ENCODE results near the gene PRPF18. TPM values are rescaled to one million over a fixed set of nuclear protein-coding genes. Genes with fewer than 3 reads are reported as not detected.

PRPF18 gene
- total and polyA plus RNA-seq, 2 donors (not counting 1 experiment from before 2014, with no cell fraction given), result 28.8 to 30.1 TPM

DNA sequence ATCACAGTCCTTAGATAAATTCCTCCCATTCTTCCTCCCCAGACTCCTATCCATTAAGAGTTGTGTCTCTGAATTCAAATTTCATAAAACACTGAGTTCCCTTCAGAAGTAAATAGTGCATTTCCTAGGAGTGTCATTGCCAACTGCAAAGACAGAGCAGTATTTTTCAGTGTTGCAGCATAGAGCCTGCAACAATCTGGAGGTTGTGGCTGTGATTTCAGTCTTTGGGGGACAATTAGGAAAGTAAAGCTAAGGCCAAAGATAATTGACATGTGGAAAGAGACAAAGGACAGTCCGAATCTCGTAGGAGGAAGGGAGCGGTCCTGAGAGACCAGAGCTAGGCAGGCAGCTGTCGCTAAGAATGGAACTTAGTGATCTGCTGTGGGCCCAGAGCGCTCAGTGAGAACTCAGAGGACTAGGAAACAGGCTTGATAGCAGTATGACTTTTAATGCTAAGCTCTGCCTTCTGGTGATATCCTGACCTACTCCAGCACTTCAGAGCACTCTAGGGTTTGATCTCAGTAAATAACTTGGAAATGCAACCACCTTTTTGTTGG, 46.2 kb downstream of the PRPF18 start:
- H3K4me3 ChIP-seq (replicated peaks in 1 of 4; ENCODE audit: control extremely low read depth in 1 of 4, insufficient read depth in 1 of 4, low read depth in 3 of 4, low read length in 4 of 4), result no peak overlapping the region
- H2AFZ ChIP-seq (ENCODE audit: low read length), result no peak overlapping the region
- DNase-seq (ENCODE audit: low read depth in 2 of 2), result no peak
- no peaks in the 10 kb centered on the region for H3K79me2 ChIP-seq (ENCODE audit: control insufficient read depth, insufficient read depth, low read length)
- H3K4me2 ChIP-seq (ENCODE audit: extremely low read depth, insufficient read depth, low read length), result no peak overlapping the region
- no peaks in the 10 kb centered on the region for H3K9me3 ChIP-seq (ENCODE audit: control insufficient read depth, insufficient read depth, low read depth, low read length)
- peaks cover 8% of the 10 kb centered on the region for H3K4me1 ChIP-seq (ENCODE audit: control insufficient read depth, extremely low read depth, insufficient read depth, low read length)
- peaks cover 2% of the 10 kb centered on the region for H3K36me3 ChIP-seq (ENCODE audit: control insufficient read depth, insufficient read depth, low read length)
- H4K20me1 ChIP-seq (ENCODE audit: control insufficient read depth, extremely low read depth, insufficient read depth, low read length), result no peaks in the 10 kb centered on the region
- H3K27me3 ChIP-seq (ENCODE audit: control insufficient read depth, insufficient read depth, low read length), result no peaks in the 10 kb centered on the region
- H3K27ac ChIP-seq (ENCODE audit: insufficient read depth, low read length), result peak overlapping the region; percentile 56
- peak overlapping the region; percentile 39 for H3K9ac ChIP-seq (ENCODE audit: insufficient read depth, low read length)
- no peak for TF ChIP-seq EZH2 (IDR thresholded peaks at IDR 0.05; ENCODE audit: low read length, missing control alignments)
- TF ChIP-seq, protein P1, sequence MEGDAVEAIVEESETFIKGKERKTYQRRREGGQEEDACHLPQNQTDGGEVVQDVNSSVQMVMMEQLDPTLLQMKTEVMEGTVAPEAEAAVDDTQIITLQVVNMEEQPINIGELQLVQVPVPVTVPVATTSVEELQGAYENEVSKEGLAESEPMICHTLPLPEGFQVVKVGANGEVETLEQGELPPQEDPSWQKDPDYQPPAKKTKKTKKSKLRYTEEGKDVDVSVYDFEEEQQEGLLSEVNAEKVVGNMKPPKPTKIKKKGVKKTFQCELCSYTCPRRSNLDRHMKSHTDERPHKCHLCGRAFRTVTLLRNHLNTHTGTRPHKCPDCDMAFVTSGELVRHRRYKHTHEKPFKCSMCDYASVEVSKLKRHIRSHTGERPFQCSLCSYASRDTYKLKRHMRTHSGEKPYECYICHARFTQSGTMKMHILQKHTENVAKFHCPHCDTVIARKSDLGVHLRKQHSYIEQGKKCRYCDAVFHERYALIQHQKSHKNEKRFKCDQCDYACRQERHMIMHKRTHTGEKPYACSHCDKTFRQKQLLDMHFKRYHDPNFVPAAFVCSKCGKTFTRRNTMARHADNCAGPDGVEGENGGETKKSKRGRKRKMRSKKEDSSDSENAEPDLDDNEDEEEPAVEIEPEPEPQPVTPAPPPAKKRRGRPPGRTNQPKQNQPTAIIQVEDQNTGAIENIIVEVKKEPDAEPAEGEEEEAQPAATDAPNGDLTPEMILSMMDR (conservative IDR thresholded peaks at IDR 0.05 in 1 of 2, IDR thresholded peaks at IDR 0.05 in 1 of 2; ENCODE audit: low read depth in 1 of 2, low read length in 2 of 2), result no peak

- Histone ChIP-seq H4K20me1 (ENCODE audit: control insufficient read depth, extremely low read depth, insufficient read depth, low read length) (no peaks in the 10 kb centered on the region), H3K9ac (ENCODE audit: insufficient read depth, low read length) (no peak overlapping the region), H2AFZ (ENCODE audit: low read length) (no peak overlapping the region), H3K9me3 (ENCODE audit: control insufficient read depth, insufficient read depth, low read depth, low read length) (no peaks in the 10 kb centered on the region), H3K4me2 (ENCODE audit: extremely low read depth, insufficient read depth, low read length) (no peak overlapping the region), H3K27me3 (ENCODE audit: control insufficient read depth, insufficient read depth, low read length) (no peaks in the 10 kb centered on the region), H3K36me3 (ENCODE audit: control insufficient read depth, insufficient read depth, low read length) (peaks cover 2% of the 10 kb centered on the region), H3K79me2 (ENCODE audit: control insufficient read depth, insufficient read depth, low read length) (no peaks in the 10 kb centered on the region), H3K4me1 (ENCODE audit: control insufficient read depth, extremely low read depth, insufficient read depth, low read length) (peaks cover 8% of the 10 kb centered on the region), H3K27ac (ENCODE audit: insufficient read depth, low read length) (peak overlapping the region; percentile 56), H3K4me3 (replicated peaks in 1 of 4; ENCODE audit: control extremely low read depth in 1 of 4, insufficient read depth in 1 of 4, low read depth in 3 of 4, low read length in 4 of 4) (no peak overlapping the region)
- peak in 1 of 2 donors; percentile 84 for DNase-seq (ENCODE audit: low read depth in 2 of 2)
- no peak for TF ChIP-seq EZH2 (IDR thresholded peaks at IDR 0.05; ENCODE audit: low read length, missing control alignments)
- TF ChIP-seq, protein P1 (conservative IDR thresholded peaks at IDR 0.05 in 1 of 2, IDR thresholded peaks at IDR 0.05 in 1 of 2; ENCODE audit: low read depth in 1 of 2, low read length in 2 of 2), result no peak
Measured at GRCh38 chr10:13633689-13634088, 46.9 kb downstream of the PRPF18 start.

DNA sequence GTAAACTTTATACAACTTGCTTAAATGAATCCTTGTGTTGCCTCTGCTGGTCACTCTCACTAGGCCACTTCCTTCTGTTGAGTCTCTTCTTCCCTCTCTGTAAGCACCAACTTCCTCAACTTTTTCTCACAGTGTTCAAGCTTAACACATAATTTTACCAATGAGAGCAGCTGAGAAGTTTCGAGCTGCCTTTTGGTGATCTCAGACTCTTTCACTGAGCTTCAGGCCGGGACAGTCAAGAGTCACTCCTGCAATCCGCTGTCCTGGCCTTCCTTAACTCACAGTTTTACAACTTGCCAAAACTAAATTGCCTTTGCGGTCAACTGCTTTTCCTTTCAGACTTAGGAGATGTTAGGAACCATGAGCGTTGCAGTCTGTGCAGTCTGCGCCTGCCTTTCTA, 47.4 kb downstream of the PRPF18 start:
- Histone ChIP-seq H3K9me3 (ENCODE audit: control insufficient read depth, insufficient read depth, low read depth, low read length) (no peaks in the 10 kb centered on the region), H3K27ac (ENCODE audit: insufficient read depth, low read length) (peak overlapping the region; percentile 56), H4K20me1 (ENCODE audit: control insufficient read depth, extremely low read depth, insufficient read depth, low read length) (no peaks in the 10 kb centered on the region), H3K79me2 (ENCODE audit: control insufficient read depth, insufficient read depth, low read length) (no peaks in the 10 kb centered on the region), H3K4me3 (replicated peaks in 1 of 4; ENCODE audit: control extremely low read depth in 1 of 4, insufficient read depth in 1 of 4, low read depth in 3 of 4, low read length in 4 of 4) (no peak overlapping the region), H3K27me3 (ENCODE audit: control insufficient read depth, insufficient read depth, low read length) (no peaks in the 10 kb centered on the region), H3K9ac (ENCODE audit: insufficient read depth, low read length) (no peak overlapping the region), H3K4me2 (ENCODE audit: extremely low read depth, insufficient read depth, low read length) (no peak overlapping the region), H3K36me3 (ENCODE audit: control insufficient read depth, insufficient read depth, low read length) (peaks cover 2% of the 10 kb centered on the region), H2AFZ (ENCODE audit: low read length) (no peak overlapping the region), H3K4me1 (ENCODE audit: control insufficient read depth, extremely low read depth, insufficient read depth, low read length) (peaks cover 8% of the 10 kb centered on the region)
- TF ChIP-seq, protein P1 (conservative IDR thresholded peaks at IDR 0.05 in 1 of 2, IDR thresholded peaks at IDR 0.05 in 1 of 2; ENCODE audit: low read depth in 1 of 2, low read length in 2 of 2), result no peak
- no peak for TF ChIP-seq EZH2 (IDR thresholded peaks at IDR 0.05; ENCODE audit: low read length, missing control alignments)
- DNase-seq (ENCODE audit: low read depth in 2 of 2), result no peak

Measured in fibroblast of lung (primary cell).